Stomach (tissue), 4 donors: Measurements from ENCODE around the gene EIF3L.

Experiments used
- CTCF ChIP-seq, 7 experiments: fragments of 450-650 bp in 4 of 7; fragments of 200-600 bp in 3 of 7; sonication (generic) in 3 of 7; IDR thresholded peaks; one replicate each; pipeline ENCODE4 v1.5.1; 2016 to 2019; ENCODE audit warnings: antibody characterized with exemption in 7 of 7, control low read depth in 2 of 7, mild to moderate bottlenecking in 1 of 7
- EP300 ChIP-seq: sonication (generic); formaldehyde crosslinking; IDR thresholded peaks from one replicate; pipeline ENCODE4 v1.6.1; 2017; ENCODE audit warnings: antibody characterized with exemption
- POLR2A ChIP-seq, 4 donors: fragments of 450-650 bp; IDR thresholded peaks; one replicate each; pipeline ENCODE4 v1.6.1; 2016; ENCODE audit warnings: antibody characterized with exemption in 4 of 4, control low read depth in 2 of 4, mild to moderate bottlenecking in 1 of 4, moderate library complexity in 1 of 4
- POLR2AphosphoS5 ChIP-seq, 3 donors: sonication (generic); formaldehyde crosslinking; IDR thresholded peaks; one replicate each; pipeline ENCODE4 v1.6.1; 2016; ENCODE audit warnings: antibody characterized with exemption in 3 of 3

GRCh38 chr22:37823134-37823985 is 25.9 kb upstream of the EIF3L start, which contains the start of gene GALR3:
- no peak for TF ChIP-seq CTCF (IDR thresholded peaks at IDR 0.05)
- no peak for TF ChIP-seq POLR2AphosphoS5 (IDR thresholded peaks at IDR 0.05)
- TF ChIP-seq EP300 = no peak
- TF ChIP-seq POLR2A (IDR thresholded peaks at IDR 0.05) = no peak
